ENCODE data around the gene SPATS2. TPM values are rescaled to one million over a fixed set of nuclear protein-coding genes. Genes with fewer than 3 reads are reported as not detected.
A peak's percentile ranks its signal among the peaks of the same experiment; 100 is the strongest.

Gene SPATS2
- total and polyA plus RNA-seq, 2 donors (not counting 3 experiments of a cell fraction or from before 2014, with no cell fraction given), result 55.8 to 66.5 TPM

GRCh38 chr12:49442915-49443314, 75.7 kb downstream of the SPATS2 start:
- H2AFZ ChIP-seq (ENCODE audit: low read depth, low read length), result no peak overlapping the region
- peaks cover 92% of the 10 kb centered on the region for H3K79me2 ChIP-seq (ENCODE audit: control insufficient read depth, insufficient read depth, low read length)
- H4K20me1 ChIP-seq (replicated peaks; ENCODE audit: control insufficient read depth, extremely low read depth, insufficient read depth, low read length), result no peaks in the 10 kb centered on the region
- intact Hi-C loops (cut with micrococcal nuclease), result no loop called here
- no peak overlapping the region for H3K27ac ChIP-seq (ENCODE audit: insufficient read depth, low read depth, low read length)
- H3K36me3 ChIP-seq (ENCODE audit: control insufficient read depth in 2 of 2, extremely low read depth in 1 of 2, insufficient read depth in 2 of 2, low read length in 2 of 2), result peaks cover 0 to 3% of the 10 kb centered on the region in 2 experiments
- dilution Hi-C loops (cut with MboI; ENCODE audit: extremely low pct_ligation_motif_present, low sequenced_read_pairs), result no loop called here
- H3K27me3 ChIP-seq (ENCODE audit: control insufficient read depth in 2 of 2, insufficient read depth in 2 of 2, low read length in 2 of 2), result no peaks in the 10 kb centered on the region
- H3K9ac ChIP-seq (replicated peaks; ENCODE audit: extremely low read depth, insufficient read depth, low read length), result no peak overlapping the region
- peak; percentile 59 for FAIRE-seq
- no peak overlapping the region for H3K4me3 ChIP-seq (replicated peaks in 1 of 3; ENCODE audit: insufficient read depth in 1 of 3, low read depth in 1 of 3, low read length in 3 of 3)
- POLR2A ChIA-PET, result no interaction called here
- CTCF ChIA-PET, result interaction anchor here (1.6 to 3.8 kb wide), 4 partner anchors 14 to 96 kb away, joined by 5 to 13 read pairs (median 6); partner anchors contain the start of gene DNAJC22
- no peaks in the 10 kb centered on the region for H3K9me3 ChIP-seq (replicated peaks; ENCODE audit: control insufficient read depth, insufficient read depth, low read length)
- H3K4me1 ChIP-seq (ENCODE audit: control insufficient read depth, extremely low read depth, insufficient read depth, low read length), result peaks cover 9% of the 10 kb centered on the region
- DNase-seq (ENCODE audit: low read depth, low spot score), result no peak
- H3K4me2 ChIP-seq (ENCODE audit: insufficient read depth, low read length), result no peak overlapping the region
- no TSS peak for BruUV-seq (replicated peaks)
- TF ChIP-seq FOS (IDR thresholded peaks at IDR 0.05; ENCODE audit: borderline replicate concordance, insufficient read depth, low read length) (no peak), CTCF (IDR thresholded peaks at IDR 0.05; ENCODE audit: extremely low read depth in 1 of 2, insufficient read depth in 1 of 2, low read depth in 1 of 2, low read length in 2 of 2) (no peak), POLR2AphosphoS5 (IDR thresholded peaks at IDR 0.05; ENCODE audit: insufficient read depth, low read depth, low read length) (no peak), MAX (IDR thresholded peaks at IDR 0.05; ENCODE audit: insufficient read depth, insufficient read length) (no peak), POLR2A (IDR thresholded peaks at IDR 0.05; ENCODE audit: low read depth, low read length) (no peak), JUN (IDR thresholded peaks at IDR 0.05; ENCODE audit: borderline replicate concordance, insufficient read depth, insufficient read length, low read depth) (no peak), EZH2 (IDR thresholded peaks at IDR 0.05; ENCODE audit: borderline replicate concordance, low read depth, low read length, severe bottlenecking) (no peak), MYC (IDR thresholded peaks at IDR 0.05; ENCODE audit: low read depth, low read length) (no peak), GATA2 (IDR thresholded peaks at IDR 0.05; ENCODE audit: insufficient read depth, insufficient read length, low read depth, low read length) (no peak)
- no peaks in the 10 kb centered on the region for H3K9me1 ChIP-seq (replicated peaks; ENCODE audit: control insufficient read depth, extremely low read depth, insufficient read depth, low read length)

All from endothelial cell of umbilical vein (primary cell).